SU-DHL-6 (cell line): ENCODE measurements around the gene TPP1.

Experiments used
- CTCF ChIP-seq: fragments of 200-600 bp; sonication (generic); IDR thresholded peaks from one replicate; pipeline ENCODE4 v1.5.1; 2017; ENCODE audit warnings: antibody characterized with exemption, mild to moderate bottlenecking, low read length, moderate library complexity; ENCODE audit not compliant: insufficient read depth, poor library complexity, severe bottlenecking
- EZH2phosphoT487 ChIP-seq: fragments of 200-600 bp; sonication (generic), shearing (Covaris generic); conservative IDR thresholded peaks from 2 replicates; pipeline ENCODE4 v1.6.1; 2018; ENCODE audit warnings: mild to moderate bottlenecking, antibody characterized with exemption, low read length, moderate library complexity, mixed read lengths

GRCh38 chr11:6607190-6607795, 11.9 kb downstream of the TPP1 start:
- TF ChIP-seq CTCF (no peak), EZH2phosphoT487 (no peak)
